Stimulated activated naive B cell treated with anti-CD40 and anti-IgM and Interleukin-4, amounts not matched to agents 10 μg/mL and 1 μg/mL and 100 μg/mL, for 72 hours (primary cell): ENCODE measurements around the gene ZFYVE19.

Experiments
- ATAC-seq, 2 donors: fragments of 150-1000 bp; cut with Tn5 transposase; replicated peaks; 2 replicates each; pipeline ENCODE4 v1.10.0; 2021; ENCODE audit warnings: moderate library complexity in 1 of 2
- DNase-seq: peaks from one replicate; pipeline ENCODE4 v3.0.0; 2021
- H3K27ac Mint-ChIP-seq: one replicate; pipeline ENCODE4 v1.8.0; 2022; ENCODE audit warnings: mild to moderate bottlenecking, mixed read lengths
- H3K27me3 Mint-ChIP-seq, 2 donors: one replicate each; pipeline ENCODE4 v1.8.0; 2022; ENCODE audit warnings: mixed read lengths in 2 of 2
- H3K36me3 Mint-ChIP-seq, 2 donors: one replicate each; pipeline ENCODE4 v1.8.0; 2022; ENCODE audit warnings: mixed read lengths in 2 of 2, mild to moderate bottlenecking in 1 of 2
- H3K4me1 Mint-ChIP-seq, 2 donors: one replicate each; pipeline ENCODE4 v1.8.0; 2022; ENCODE audit warnings: mixed read lengths in 2 of 2, mild to moderate bottlenecking in 1 of 2
- H3K4me3 Mint-ChIP-seq, 2 donors: one replicate each; pipeline ENCODE4 v1.8.0; 2022; ENCODE audit warnings: mild to moderate bottlenecking in 2 of 2, mixed read lengths in 2 of 2, moderate library complexity in 1 of 2
- H3K9me3 Mint-ChIP-seq, 2 donors: one replicate each; pipeline ENCODE4 v1.8.0; 2022; ENCODE audit warnings: mixed read lengths in 2 of 2, mild to moderate bottlenecking in 1 of 2

Gene ZFYVE19

DNA sequence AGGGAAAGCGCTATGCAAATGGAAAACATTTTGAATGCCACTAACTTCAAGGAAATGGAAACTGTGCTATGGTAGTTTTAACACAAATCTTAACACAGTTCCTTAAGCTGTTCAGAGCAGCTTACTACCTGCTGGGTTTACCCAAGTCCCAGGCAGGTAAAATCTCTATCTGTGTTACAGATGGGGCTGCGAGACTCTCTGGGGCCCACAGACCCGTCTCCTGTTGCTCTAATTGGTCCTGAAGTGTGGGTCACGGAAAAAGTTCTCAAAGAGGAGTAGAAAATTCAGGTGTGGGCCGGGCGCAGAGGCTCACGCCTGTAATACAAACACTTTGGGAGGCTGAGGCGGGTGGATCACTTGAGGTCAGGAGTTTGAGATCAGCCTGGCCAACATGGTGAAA, 16.9 kb upstream of the ZFYVE19 start:
- ATAC-seq = no peak
- no peak for DNase-seq
- no peak overlapping the region for H3K4me3 Mint-ChIP-seq
- H3K27ac Mint-ChIP-seq = no peak overlapping the region
- H3K9me3 Mint-ChIP-seq = no peaks in the 10 kb centered on the region
- H3K4me1 Mint-ChIP-seq = peaks cover 19 to 28% of the 10 kb centered on the region in 2 donors
- H3K36me3 Mint-ChIP-seq = peaks cover 10 to 12% of the 10 kb centered on the region in 2 donors
- no peaks in the 10 kb centered on the region for H3K27me3 Mint-ChIP-seq

DNA sequence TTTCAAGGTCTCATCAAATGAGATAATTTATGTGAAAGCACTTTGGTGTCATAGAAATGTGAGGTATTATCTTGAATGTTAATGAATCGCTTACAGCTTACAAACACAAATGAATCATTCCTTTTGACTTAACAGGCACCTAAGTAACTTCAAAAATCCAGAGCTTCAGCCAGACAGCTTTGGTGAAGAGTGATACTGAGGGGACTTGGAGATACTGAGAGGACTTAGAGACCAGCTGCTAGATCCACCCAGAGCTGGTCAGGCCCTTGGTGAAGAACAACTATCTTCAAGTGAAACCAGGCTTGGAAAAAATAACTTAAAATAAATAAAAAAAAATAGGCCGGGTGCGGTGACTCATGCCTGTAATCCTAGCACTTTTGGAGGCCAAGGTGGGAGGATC, 16.2 kb upstream of the ZFYVE19 start:
- Mint-ChIP-seq H3K36me3 (peaks cover 12 to 14% of the 10 kb centered on the region in 2 donors), H3K4me1 (peaks cover 20 to 35% of the 10 kb centered on the region in 2 donors), H3K27ac (no peak overlapping the region), H3K9me3 (no peaks in the 10 kb centered on the region), H3K27me3 (no peaks in the 10 kb centered on the region), H3K4me3 (no peak overlapping the region)
- no peak for ATAC-seq
- DNase-seq = no peak

DNA sequence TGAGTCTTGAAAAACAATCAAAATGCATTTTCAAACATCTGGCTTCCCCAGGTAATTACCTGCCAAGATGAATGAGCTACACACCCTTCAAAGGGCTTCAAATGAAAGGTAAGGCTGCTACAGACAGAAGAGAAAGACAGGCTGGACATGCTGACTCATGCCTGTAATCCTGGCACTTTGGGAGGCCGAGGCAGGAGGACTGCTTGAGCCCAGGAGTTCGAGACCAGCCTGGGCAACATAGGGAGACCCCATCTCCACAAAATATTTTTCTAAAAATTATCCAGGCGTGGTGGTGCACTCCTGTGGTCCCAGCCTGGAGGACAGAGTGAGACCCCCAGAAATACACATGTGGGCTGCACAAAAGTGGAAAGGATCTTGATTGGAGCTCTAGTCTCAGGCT, 14.5 kb upstream of the ZFYVE19 start:
- no peak overlapping the region for H3K27ac Mint-ChIP-seq
- peaks cover 14 to 28% of the 10 kb centered on the region in 2 donors for H3K4me1 Mint-ChIP-seq
- no peak for DNase-seq

DNA sequence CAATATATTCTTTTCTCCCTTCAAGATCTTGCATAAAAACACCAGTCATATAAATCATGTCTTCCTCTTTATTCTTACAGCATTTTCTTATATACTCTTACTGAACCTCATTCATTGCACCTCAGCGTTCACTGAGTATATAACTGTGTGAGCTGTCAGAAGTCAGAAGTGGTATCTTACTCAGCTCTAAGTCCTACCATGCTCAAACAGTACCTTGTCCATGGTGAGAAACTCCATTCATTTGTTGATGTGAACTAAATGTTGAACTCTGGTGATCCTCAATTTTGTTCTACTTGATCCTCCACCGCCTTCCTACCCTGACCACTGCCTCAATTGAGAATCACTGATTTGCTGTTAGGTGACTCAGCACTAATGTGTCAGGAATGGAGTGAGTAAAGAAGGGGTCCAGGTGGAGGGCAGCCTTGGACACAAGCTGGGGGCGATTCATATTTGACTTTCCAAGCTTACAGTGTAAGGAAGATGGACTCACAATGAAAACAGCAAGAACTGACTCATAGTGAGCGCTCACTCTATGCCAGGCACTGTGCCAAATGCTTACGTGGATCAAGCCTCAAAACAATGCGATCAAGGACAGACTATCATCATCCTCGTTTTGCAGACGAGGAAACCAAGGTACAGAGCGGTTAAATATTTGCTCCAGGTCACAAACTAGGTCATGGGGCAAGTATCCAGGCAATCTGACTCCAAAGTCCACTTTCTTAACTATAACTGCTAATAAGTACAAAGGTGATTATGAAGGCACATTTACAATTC, 13.5 kb upstream of the ZFYVE19 start:
- Mint-ChIP-seq H3K9me3 (no peaks in the 10 kb centered on the region), H3K27me3 (no peaks in the 10 kb centered on the region), H3K36me3 (peaks cover 17 to 22% of the 10 kb centered on the region in 2 donors), H3K27ac (no peak overlapping the region), H3K4me1 (peaks cover 13 to 26% of the 10 kb centered on the region in 2 donors), H3K4me3 (no peak overlapping the region)
- DNase-seq (no peak), ATAC-seq (no peak)

More for the DNA sequence above, 14.5 kb upstream of the ZFYVE19 start:
- H3K4me3 Mint-ChIP-seq = no peak overlapping the region
- no peaks in the 10 kb centered on the region for H3K9me3 Mint-ChIP-seq
- no peak for ATAC-seq
- peaks cover 12 to 14% of the 10 kb centered on the region in 2 donors for H3K36me3 Mint-ChIP-seq
- H3K27me3 Mint-ChIP-seq = no peaks in the 10 kb centered on the region

DNA sequence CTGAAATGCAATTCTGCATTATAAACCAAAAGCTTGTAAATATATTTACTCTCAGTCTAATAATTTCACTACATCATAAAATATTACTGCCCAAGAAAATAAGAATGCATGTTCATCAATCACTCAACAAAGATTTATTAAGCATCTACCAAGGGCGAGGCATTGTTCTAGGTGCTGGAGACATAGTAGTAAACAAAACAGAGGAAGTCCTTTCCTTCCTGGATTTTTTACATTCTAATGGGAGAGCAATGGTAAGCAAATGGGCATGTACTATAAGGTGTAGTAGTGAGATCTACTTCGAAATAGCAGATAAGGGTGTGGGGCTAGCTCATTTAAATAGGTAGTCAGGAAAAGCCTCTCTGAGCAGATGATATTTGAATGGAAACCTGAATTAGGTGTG, 10.8 kb upstream of the ZFYVE19 start:
- Mint-ChIP-seq H3K36me3 (peaks cover 14 to 30% of the 10 kb centered on the region in 2 donors), H3K4me1 (peaks cover 8 to 21% of the 10 kb centered on the region in 2 donors), H3K27me3 (no peaks in the 10 kb centered on the region), H3K27ac (no peak overlapping the region), H3K4me3 (no peak overlapping the region), H3K9me3 (no peaks in the 10 kb centered on the region)
- no peak for ATAC-seq
- no peak for DNase-seq

DNA sequence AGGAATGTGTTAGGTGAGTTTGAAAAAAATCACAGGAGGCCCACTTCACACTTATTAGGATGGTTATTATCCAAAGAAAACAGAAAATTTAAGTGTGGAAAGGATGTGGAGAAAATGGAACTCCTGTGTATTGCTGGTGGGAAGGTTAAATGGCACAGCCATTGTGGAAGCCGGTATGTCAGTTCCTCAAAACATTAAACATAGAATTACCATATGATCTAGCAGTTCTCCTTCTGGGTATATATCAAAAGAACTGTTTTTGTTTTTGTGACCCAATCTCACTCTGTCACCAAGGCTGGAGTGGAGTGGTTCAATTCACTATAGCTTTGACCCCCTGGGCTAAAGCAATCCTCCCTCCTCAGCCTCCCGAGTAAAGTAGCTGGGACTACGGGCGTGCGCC, 10.4 kb upstream of the ZFYVE19 start:
- ATAC-seq = no peak
- no peak for DNase-seq
- H3K36me3 Mint-ChIP-seq = peaks cover 17 to 33% of the 10 kb centered on the region in 2 donors
- H3K9me3 Mint-ChIP-seq = no peaks in the 10 kb centered on the region
- H3K4me1 Mint-ChIP-seq = peaks cover 10 to 21% of the 10 kb centered on the region in 2 donors
- no peaks in the 10 kb centered on the region for H3K27me3 Mint-ChIP-seq
- H3K27ac Mint-ChIP-seq = no peak overlapping the region
- no peak overlapping the region for H3K4me3 Mint-ChIP-seq

DNA sequence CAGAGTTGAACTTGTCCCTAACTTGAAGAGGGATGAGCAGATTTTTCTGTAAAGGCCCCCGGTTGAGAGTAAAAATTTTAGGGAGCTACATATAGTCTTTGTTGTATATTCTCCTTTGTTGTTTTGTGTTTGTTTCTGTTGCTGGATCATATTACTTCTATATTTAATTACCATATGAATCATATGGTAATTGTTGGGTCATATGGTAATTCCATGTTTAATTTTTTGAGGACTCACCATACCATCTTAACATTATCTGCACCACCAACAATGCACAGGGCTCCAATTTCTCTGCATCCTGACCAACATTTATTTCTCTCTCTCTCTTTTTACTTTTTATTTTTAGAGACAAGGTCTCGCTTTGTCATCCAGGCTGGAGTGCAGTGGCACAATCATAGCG, 7.4 kb upstream of the ZFYVE19 start:
- Mint-ChIP-seq H3K36me3 (peaks cover 17 to 35% of the 10 kb centered on the region in 2 donors), H3K4me3 (no peak overlapping the region), H3K9me3 (no peaks in the 10 kb centered on the region), H3K27me3 (no peaks in the 10 kb centered on the region), H3K4me1 (peaks cover 18 to 27% of the 10 kb centered on the region in 2 donors), H3K27ac (no peak overlapping the region)
- DNase-seq = no peak
- no peak for ATAC-seq

DNA sequence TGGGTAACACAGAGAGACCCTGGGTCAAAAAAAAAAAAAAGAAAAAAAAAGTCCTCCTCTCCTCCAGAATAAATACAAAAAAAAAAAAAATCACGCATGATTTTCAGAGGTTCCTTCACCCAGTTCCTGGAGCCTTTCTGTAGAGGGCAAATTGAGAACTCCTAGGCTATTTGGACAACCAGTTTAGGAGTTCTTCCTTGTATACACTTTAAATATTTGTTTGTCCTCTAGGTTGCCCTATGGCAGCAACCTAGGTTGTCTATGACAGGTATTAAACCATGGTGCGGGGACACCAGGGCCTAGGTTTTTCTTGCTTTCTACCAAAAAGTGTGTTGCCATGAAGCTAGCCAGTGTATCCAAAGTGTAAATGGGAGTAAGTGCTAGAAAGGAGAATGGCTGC, 3.8 kb upstream of the ZFYVE19 start:
- Mint-ChIP-seq H3K9me3 (no peaks in the 10 kb centered on the region), H3K36me3 (peaks cover 13 to 28% of the 10 kb centered on the region in 2 donors), H3K27me3 (no peaks in the 10 kb centered on the region), H3K4me3 (no peak overlapping the region), H3K27ac (no peak overlapping the region), H3K4me1 (peaks cover 20 to 21% of the 10 kb centered on the region in 2 donors)
- DNase-seq (no peak), ATAC-seq (no peak)

DNA sequence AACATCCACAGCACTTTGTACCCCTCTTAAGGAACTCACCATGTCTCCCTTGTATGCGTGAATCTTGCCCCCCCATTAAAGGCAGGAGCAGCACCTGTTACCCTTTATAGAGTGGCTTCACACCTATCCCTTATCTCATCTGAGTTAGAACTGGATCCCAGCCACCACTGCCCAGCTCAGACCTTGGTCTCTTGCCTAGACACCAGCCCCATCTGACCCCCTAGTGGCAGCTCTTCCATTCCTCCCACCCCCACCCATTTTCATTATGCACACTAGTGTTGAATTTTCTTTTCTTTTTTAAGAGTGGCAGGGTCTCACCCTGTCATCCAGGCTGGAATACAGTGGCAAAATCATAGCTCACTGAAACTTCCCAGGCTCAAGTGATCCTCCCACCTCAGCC, 3.2 kb upstream of the ZFYVE19 start:
- peak overlapping the region; percentile 0 for H3K27ac Mint-ChIP-seq
- H3K9me3 Mint-ChIP-seq = no peaks in the 10 kb centered on the region
- no peaks in the 10 kb centered on the region for H3K27me3 Mint-ChIP-seq
- H3K4me3 Mint-ChIP-seq = no peak overlapping the region
- ATAC-seq = no peak
- no peak for DNase-seq
- H3K4me1 Mint-ChIP-seq = peaks cover 19 to 21% of the 10 kb centered on the region in 2 donors
- peaks cover 8 to 22% of the 10 kb centered on the region in 2 donors for H3K36me3 Mint-ChIP-seq

DNA sequence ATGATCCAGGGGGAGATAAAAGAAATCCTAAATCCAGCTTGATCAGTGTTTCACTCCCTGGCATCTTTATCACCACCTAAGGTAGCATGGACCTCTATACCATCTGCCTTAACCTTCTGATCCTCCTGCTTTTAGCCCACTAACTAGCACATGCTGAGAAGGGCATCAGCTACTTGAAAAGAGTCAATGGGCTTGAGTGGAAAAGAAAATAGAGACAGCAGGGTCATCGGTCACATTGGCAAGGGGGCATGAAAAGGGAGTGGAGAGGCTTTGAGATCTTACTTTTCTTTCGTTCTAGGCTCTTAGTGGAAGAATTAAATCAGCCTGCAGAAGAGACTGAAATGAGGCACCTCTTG, 239 bp upstream of the ZFYVE19 start:
- H3K4me3 Mint-ChIP-seq = peak overlapping the region; percentile 89 to 91
- no peaks in the 10 kb centered on the region for H3K27me3 Mint-ChIP-seq
- peak overlapping the region; percentile 98 for H3K27ac Mint-ChIP-seq
- H3K9me3 Mint-ChIP-seq = no peaks in the 10 kb centered on the region
- peaks cover 16 to 26% of the 10 kb centered on the region in 2 donors for H3K4me1 Mint-ChIP-seq
- ATAC-seq = peak; percentile 2 to 3
- DNase-seq = no peak
- H3K36me3 Mint-ChIP-seq = peaks cover 18 to 22% of the 10 kb centered on the region in 2 donors

DNA sequence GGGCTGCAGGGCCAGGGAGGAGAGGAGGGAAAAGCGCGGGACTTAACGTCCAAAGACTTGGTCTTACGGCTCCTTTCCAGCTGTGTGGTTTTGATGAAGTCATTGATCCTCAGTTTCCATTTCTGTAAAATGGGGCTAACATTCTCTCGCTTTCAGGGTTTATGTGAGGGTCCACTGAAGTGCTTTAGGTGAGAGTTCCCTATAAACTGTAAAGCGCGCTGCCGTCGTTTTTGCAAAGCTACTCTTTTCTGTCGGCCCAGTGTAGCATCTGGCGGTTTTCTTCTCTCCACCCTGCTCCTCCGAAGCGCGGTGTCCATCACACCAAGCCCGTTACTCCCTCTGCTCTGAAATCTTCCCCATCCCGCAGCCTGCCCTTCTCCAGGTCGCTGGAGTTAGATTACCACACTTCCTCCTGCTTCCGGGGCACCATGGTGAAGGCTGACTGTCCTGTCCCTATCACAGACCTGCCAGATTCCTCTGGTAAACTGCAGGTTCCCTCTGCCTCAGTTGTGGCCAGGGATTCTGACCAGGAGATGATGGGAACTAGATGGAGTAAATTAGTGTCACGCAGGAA, 1.1 kb downstream of the ZFYVE19 start:
- Mint-ChIP-seq H3K27ac (peak overlapping the region; percentile 98), H3K9me3 (no peaks in the 10 kb centered on the region), H3K27me3 (no peaks in the 10 kb centered on the region), H3K36me3 (peaks cover 16 to 24% of the 10 kb centered on the region in 2 donors), H3K4me3 (peak overlapping the region; percentile 89 to 91), H3K4me1 (peaks cover 13 to 21% of the 10 kb centered on the region in 2 donors)
- DNase-seq = no peak
- no peak for ATAC-seq

DNA sequence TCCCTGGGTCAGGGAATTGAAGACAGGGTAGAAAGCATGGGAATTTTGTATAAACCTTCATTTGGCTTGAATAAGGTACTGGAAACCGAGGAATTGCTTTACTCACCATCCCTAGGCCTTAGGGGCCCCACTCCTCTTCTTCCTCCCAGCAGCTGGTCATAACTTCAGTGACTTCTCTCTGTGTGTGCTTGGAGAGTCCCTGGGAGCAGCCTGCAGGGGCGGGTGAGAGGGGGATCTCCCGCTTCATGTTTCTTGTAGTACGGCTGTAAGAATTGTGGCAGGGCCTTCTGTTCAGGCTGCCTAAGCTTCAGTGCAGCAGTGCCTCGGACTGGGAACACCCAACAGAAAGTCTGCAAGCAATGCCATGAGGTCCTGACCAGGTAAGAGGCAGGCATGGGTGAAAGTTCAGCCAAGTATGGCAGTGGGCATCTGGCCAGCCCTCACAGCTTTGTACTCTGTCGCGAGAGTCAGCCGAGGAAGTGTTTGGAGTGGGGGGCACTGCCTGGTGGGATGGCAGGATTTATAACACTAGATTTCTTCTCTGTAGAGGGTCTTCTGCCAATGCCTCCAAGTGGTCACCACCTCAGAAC, 2.1 kb downstream of the ZFYVE19 start:
- no peaks in the 10 kb centered on the region for H3K9me3 Mint-ChIP-seq
- H3K27me3 Mint-ChIP-seq = no peaks in the 10 kb centered on the region
- H3K36me3 Mint-ChIP-seq = peaks cover 21 to 32% of the 10 kb centered on the region in 2 donors
- peaks cover 9 to 21% of the 10 kb centered on the region in 2 donors for H3K4me1 Mint-ChIP-seq
- DNase-seq (no peak), ATAC-seq (no peak)
- H3K27ac Mint-ChIP-seq = no peak overlapping the region
- no peak overlapping the region for H3K4me3 Mint-ChIP-seq

DNA sequence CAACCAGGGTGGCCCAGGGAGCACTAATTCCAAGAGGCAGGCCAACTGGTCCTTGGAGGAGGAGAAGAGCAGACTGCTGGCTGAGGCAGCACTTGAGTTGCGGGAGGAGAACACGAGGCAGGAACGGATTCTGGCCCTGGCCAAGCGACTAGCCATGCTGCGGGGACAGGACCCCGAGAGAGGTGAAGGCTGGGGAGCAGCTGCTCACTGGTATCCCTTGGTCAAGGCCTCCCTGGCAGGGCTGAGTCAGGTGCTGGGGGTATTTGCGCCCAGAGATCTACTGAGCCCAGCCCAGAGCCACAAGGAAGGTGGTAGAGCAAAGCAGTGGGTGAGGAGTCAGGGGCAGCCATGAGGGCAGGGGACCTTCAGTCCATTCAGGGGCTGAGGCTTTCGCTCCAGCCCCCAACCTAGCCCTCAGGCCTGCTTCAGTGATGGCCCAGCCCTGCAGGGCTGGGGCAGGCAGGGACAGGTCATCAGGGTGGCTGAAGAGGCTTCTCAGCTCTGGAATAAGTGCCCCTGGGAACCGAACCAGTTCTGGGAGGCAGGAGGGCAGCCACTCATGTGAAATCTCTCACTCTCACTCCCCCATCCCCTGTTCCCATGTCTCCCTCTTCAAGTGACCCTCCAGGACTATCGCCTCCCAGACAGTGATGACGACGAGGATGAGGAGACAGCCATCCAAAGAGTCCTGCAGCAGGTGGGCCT, 6.0 kb downstream of the ZFYVE19 start:
- Mint-ChIP-seq H3K27me3 (no peaks in the 10 kb centered on the region), H3K36me3 (peaks cover 34 to 46% of the 10 kb centered on the region in 2 donors), H3K9me3 (no peaks in the 10 kb centered on the region), H3K4me1 (peaks cover 7 to 15% of the 10 kb centered on the region in 2 donors), H3K27ac (peak overlapping the region; percentile 37), H3K4me3 (no peak overlapping the region)
- no peak for DNase-seq
- ATAC-seq = no peak

DNA sequence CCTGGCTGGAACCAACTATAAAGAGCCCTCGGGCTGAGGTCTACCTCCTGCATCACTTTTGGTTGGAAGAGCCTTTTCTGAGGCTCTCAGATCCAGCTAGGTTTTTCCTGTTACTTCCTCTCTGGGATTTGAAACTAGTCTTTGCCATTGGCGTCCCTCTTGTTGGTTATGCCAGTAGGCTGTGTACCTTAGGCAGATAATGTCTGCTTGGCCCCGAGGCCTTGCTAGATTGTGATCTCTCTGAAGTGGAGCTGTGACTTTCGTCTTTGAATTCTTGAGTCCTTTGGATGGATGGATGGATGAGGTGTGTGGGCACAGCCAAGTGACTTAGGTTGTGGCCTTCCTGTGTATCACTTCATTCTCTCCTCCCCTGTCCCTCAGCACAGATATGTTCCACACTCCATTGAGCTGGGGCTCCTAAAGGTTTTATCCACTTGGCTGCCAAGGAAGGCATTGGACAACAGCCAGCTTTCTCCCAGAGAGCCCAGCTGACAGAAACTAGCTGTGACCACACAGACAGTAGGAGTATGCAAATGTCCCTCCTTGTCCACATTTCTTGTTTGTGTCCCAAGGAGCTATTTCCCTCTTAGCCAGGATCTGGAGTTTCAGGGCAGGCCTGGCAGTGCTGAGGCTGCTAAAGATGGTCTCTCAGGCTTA, 8.3 kb downstream of the ZFYVE19 start:
- Mint-ChIP-seq H3K27ac (no peak overlapping the region), H3K36me3 (peaks cover 31 to 42% of the 10 kb centered on the region in 2 donors), H3K4me3 (no peak overlapping the region), H3K4me1 (peaks cover 0 to 3% of the 10 kb centered on the region in 2 donors), H3K9me3 (no peaks in the 10 kb centered on the region), H3K27me3 (no peaks in the 10 kb centered on the region)
- no peak for ATAC-seq
- DNase-seq = no peak
